CD8-positive, alpha-beta memory T cell (primary cell): ENCODE measurements around the gene MYO3B. TPM values are rescaled to one million over a fixed set of nuclear protein-coding genes. Genes with fewer than 3 reads are reported as not detected.

Experiments
- CTCF ChIA-PET: fragments of 350-600 bp; sonication (Branson Sonifier 250); formaldehyde crosslinking; loops from one replicate; lab custom pipeline; 2021; ENCODE audit warnings: antibody characterized with exemption; lab: Charles Lee
- POLR2A ChIA-PET: fragments of 350-600 bp; sonication (Branson Sonifier 250); formaldehyde crosslinking; loops from one replicate; lab custom pipeline; 2021; ENCODE audit warnings: antibody characterized with exemption; lab: Charles Lee
- DNase-seq, 5 donors: peaks; one replicate each; pipeline versions ENCODE4 v3.0.0 to v3.0.0-alpha.2; 2020 to 2022; ENCODE audit warnings: mixed read lengths in 1 of 5
- H3K27ac ChIP-seq: one replicate; pipeline ENCODE4 v1.7.0; 2013; ENCODE audit warnings: low read depth, mild to moderate bottlenecking, low read length, moderate library complexity
- H3K27me3 ChIP-seq: 2 replicates; pipeline ENCODE4 v1.7.0; 2013; ENCODE audit warnings: low read length, mild to moderate bottlenecking; ENCODE audit not compliant: insufficient read depth, poor library complexity, severe bottlenecking
- H3K36me3 ChIP-seq: 2 replicates; pipeline ENCODE4 v1.7.0; 2013; ENCODE audit warnings: mild to moderate bottlenecking, low read length, moderate library complexity; ENCODE audit not compliant: insufficient read depth
- H3K4me1 ChIP-seq: 2 replicates; pipeline ENCODE4 v1.7.0; 2013; ENCODE audit warnings: mild to moderate bottlenecking, low read length, moderate library complexity; ENCODE audit not compliant: insufficient read depth
- H3K4me3 ChIP-seq: 2 replicates; pipeline ENCODE4 v1.7.0; 2013; ENCODE audit warnings: mild to moderate bottlenecking, low read length
- H3K9me3 ChIP-seq: 2 replicates; pipeline ENCODE4 v1.7.0; 2013; ENCODE audit warnings: mild to moderate bottlenecking, low read length
- H3K27ac Mint-ChIP-seq, 8 donors: one replicate each; pipeline ENCODE4 v1.8.0; 2020 to 2021; ENCODE audit warnings: mixed read lengths in 8 of 8, mild to moderate bottlenecking in 6 of 8, inconsistent platforms in 3 of 8, moderate library complexity in 3 of 8
- H3K27me3 Mint-ChIP-seq, 2 donors: one replicate each; pipeline ENCODE4 v1.8.0; 2020 to 2021; ENCODE audit warnings: mixed read lengths in 2 of 2, mild to moderate bottlenecking in 1 of 2, moderate library complexity in 1 of 2
- H3K36me3 Mint-ChIP-seq, 3 donors: one replicate each; pipeline ENCODE4 v1.8.0; 2020 to 2021; ENCODE audit warnings: mixed read lengths in 3 of 3, inconsistent platforms in 1 of 3, mild to moderate bottlenecking in 1 of 3
- H3K4me1 Mint-ChIP-seq, 3 donors: one replicate each; pipeline ENCODE4 v1.8.0; 2020 to 2021; ENCODE audit warnings: mixed read lengths in 3 of 3, inconsistent platforms in 1 of 3, mild to moderate bottlenecking in 1 of 3
- H3K4me3 Mint-ChIP-seq, 7 donors: one replicate each; pipeline ENCODE4 v1.8.0; 2020 to 2021; ENCODE audit warnings: mixed read lengths in 7 of 7, mild to moderate bottlenecking in 6 of 7, moderate library complexity in 4 of 7, inconsistent platforms in 2 of 7
- H3K9me3 Mint-ChIP-seq, 5 donors: one replicate each; pipeline ENCODE4 v1.8.0; 2020 to 2022; ENCODE audit warnings: mixed read lengths in 5 of 5, mild to moderate bottlenecking in 3 of 5, moderate library complexity in 2 of 5, inconsistent platforms in 1 of 5
- polyA plus RNA-seq: library from polyadenylated mRNA; unstranded; fragments of 300-500 nt; fragmentation: Illumina TruSeq; gene quantifications from one replicate; pipeline ENCODE4 v1.2.3, GENCODE V29; 2021
- total RNA-seq, 2 experiments: library from RNA; stranded (reverse); gene quantifications; one replicate each; pipeline ENCODE4 v1.2.3, GENCODE V29; 2021

The MYO3B gene
- total and polyA plus RNA-seq, 3 experiments from 2014 or later = 0.08 to 0.33 (median 0.18) TPM

- no peaks in the 10 kb centered on the region for H3K27me3 ChIP-seq
- Mint-ChIP-seq H3K36me3 (no peaks in the 10 kb centered on the region), H3K27ac (no peak overlapping the region), H3K9me3 (peaks cover 0 to 8% (median 0%) of the 10 kb centered on the region in 5 donors), H3K4me3 (no peak overlapping the region), H3K4me1 (no peaks in the 10 kb centered on the region), H3K27me3 (peaks cover 7 to 24% of the 10 kb centered on the region in 2 donors)
- DNase-seq = no peak
- peaks cover 7% of the 10 kb centered on the region for H3K9me3 ChIP-seq
- H3K4me3 ChIP-seq = no peak overlapping the region
- no peak overlapping the region for H3K27ac ChIP-seq
- ChIA-PET POLR2A (no interaction called here), CTCF (no interaction called here)
- H3K4me1 ChIP-seq = no peaks in the 10 kb centered on the region
- no peaks in the 10 kb centered on the region for H3K36me3 ChIP-seq
Observed at GRCh38 chr2:170298861-170299429, 121.0 kb downstream of the MYO3B start.

- no peaks in the 10 kb centered on the region for H3K36me3 Mint-ChIP-seq
- CTCF ChIA-PET = no interaction called here
- H3K9me3 ChIP-seq = peaks cover 5% of the 10 kb centered on the region
- H3K27ac ChIP-seq = no peak overlapping the region
- no peak for DNase-seq
- H3K4me3 ChIP-seq = no peak overlapping the region
- peaks cover 4 to 18% of the 10 kb centered on the region in 2 donors for H3K27me3 Mint-ChIP-seq
- no peak overlapping the region for H3K4me3 Mint-ChIP-seq
- no peaks in the 10 kb centered on the region for H3K27me3 ChIP-seq
- peaks cover 0 to 4% (median 0%) of the 10 kb centered on the region in 5 donors for H3K9me3 Mint-ChIP-seq
- no peak overlapping the region for H3K27ac Mint-ChIP-seq
- no peaks in the 10 kb centered on the region for H3K4me1 ChIP-seq
- no peaks in the 10 kb centered on the region for H3K36me3 ChIP-seq
- H3K4me1 Mint-ChIP-seq = no peaks in the 10 kb centered on the region
- POLR2A ChIA-PET = no interaction called here
Observed at GRCh38 chr2:170300993-170301392, 123.0 kb downstream of the MYO3B start.

GRCh38 chr2:170301626-170302025 is 123.7 kb downstream of the MYO3B start:
- Histone ChIP-seq H3K4me1 (no peaks in the 10 kb centered on the region), H3K4me3 (no peak overlapping the region), H3K27me3 (no peaks in the 10 kb centered on the region), H3K9me3 (no peaks in the 10 kb centered on the region), H3K36me3 (no peaks in the 10 kb centered on the region), H3K27ac (no peak overlapping the region)
- Mint-ChIP-seq H3K27me3 (peaks cover 2 to 18% of the 10 kb centered on the region in 2 donors), H3K36me3 (no peaks in the 10 kb centered on the region), H3K4me3 (no peak overlapping the region), H3K9me3 (no peaks in the 10 kb centered on the region), H3K27ac (no peak overlapping the region), H3K4me1 (no peaks in the 10 kb centered on the region)
- CTCF ChIA-PET = no interaction called here
- POLR2A ChIA-PET = no interaction called here
- DNase-seq = no peak

GRCh38 chr2:170305711-170306110 is 127.8 kb downstream of the MYO3B start:
- ChIA-PET POLR2A (no interaction called here), CTCF (no interaction called here)
- no peaks in the 10 kb centered on the region for H3K36me3 Mint-ChIP-seq

GRCh38 chr2:170306293-170306873 is 128.4 kb downstream of the MYO3B start:
- H3K9me3 Mint-ChIP-seq = no peaks in the 10 kb centered on the region
- no peaks in the 10 kb centered on the region for H3K4me1 ChIP-seq
- no peaks in the 10 kb centered on the region for H3K9me3 ChIP-seq
- H3K36me3 ChIP-seq = no peaks in the 10 kb centered on the region
- no peak overlapping the region for H3K27ac ChIP-seq
- H3K36me3 Mint-ChIP-seq = no peaks in the 10 kb centered on the region
- no peaks in the 10 kb centered on the region for H3K4me1 Mint-ChIP-seq
- no peak overlapping the region for H3K4me3 ChIP-seq
- no peak overlapping the region for H3K4me3 Mint-ChIP-seq
- DNase-seq = no peak
- ChIA-PET POLR2A (no interaction called here), CTCF (no interaction called here)
- H3K27ac Mint-ChIP-seq = no peak overlapping the region
- H3K27me3 Mint-ChIP-seq = peaks cover 8 to 26% of the 10 kb centered on the region in 2 donors
- peaks cover 2% of the 10 kb centered on the region for H3K27me3 ChIP-seq

More at GRCh38 chr2:170305711-170306110, 127.8 kb downstream of the MYO3B start:
- Histone ChIP-seq H3K4me1 (no peaks in the 10 kb centered on the region), H3K9me3 (no peaks in the 10 kb centered on the region), H3K27me3 (peaks cover 2% of the 10 kb centered on the region), H3K27ac (no peak overlapping the region), H3K4me3 (no peak overlapping the region), H3K36me3 (no peaks in the 10 kb centered on the region)
- H3K27me3 Mint-ChIP-seq = peaks cover 8 to 22% of the 10 kb centered on the region in 2 donors
- no peaks in the 10 kb centered on the region for H3K9me3 Mint-ChIP-seq
- H3K4me3 Mint-ChIP-seq = no peak overlapping the region
- DNase-seq = no peak
- no peak overlapping the region for H3K27ac Mint-ChIP-seq
- H3K4me1 Mint-ChIP-seq = no peaks in the 10 kb centered on the region

GRCh38 chr2:170307052-170307451 is 129.1 kb downstream of the MYO3B start:
- Histone ChIP-seq H3K27ac (no peak overlapping the region), H3K4me1 (no peaks in the 10 kb centered on the region), H3K27me3 (peaks cover 2% of the 10 kb centered on the region), H3K36me3 (no peaks in the 10 kb centered on the region), H3K9me3 (no peaks in the 10 kb centered on the region), H3K4me3 (no peak overlapping the region)
- no peaks in the 10 kb centered on the region for H3K9me3 Mint-ChIP-seq
- H3K27me3 Mint-ChIP-seq = peaks cover 9 to 32% of the 10 kb centered on the region in 2 donors
- ChIA-PET POLR2A (no interaction called here), CTCF (no interaction called here)
- H3K4me3 Mint-ChIP-seq = no peak overlapping the region
- no peaks in the 10 kb centered on the region for H3K4me1 Mint-ChIP-seq
- no peak for DNase-seq
- H3K36me3 Mint-ChIP-seq = no peaks in the 10 kb centered on the region
- H3K27ac Mint-ChIP-seq = no peak overlapping the region

- Mint-ChIP-seq H3K4me1 (no peaks in the 10 kb centered on the region), H3K36me3 (no peaks in the 10 kb centered on the region), H3K27ac (no peak overlapping the region), H3K27me3 (peaks cover 9 to 39% of the 10 kb centered on the region in 2 donors), H3K9me3 (no peaks in the 10 kb centered on the region), H3K4me3 (no peak overlapping the region)
- no peak overlapping the region for H3K4me3 ChIP-seq
- DNase-seq = no peak
- no peaks in the 10 kb centered on the region for H3K36me3 ChIP-seq
- ChIA-PET POLR2A (no interaction called here), CTCF (no interaction called here)
- H3K27ac ChIP-seq = no peak overlapping the region
- H3K4me1 ChIP-seq = no peaks in the 10 kb centered on the region
- peaks cover 2% of the 10 kb centered on the region for H3K27me3 ChIP-seq
- H3K9me3 ChIP-seq = no peaks in the 10 kb centered on the region
Observed at GRCh38 chr2:170307555-170308351, 129.8 kb downstream of the MYO3B start.

GRCh38 chr2:170310876-170311502 is 133.0 kb downstream of the MYO3B start:
- Histone ChIP-seq H3K9me3 (no peaks in the 10 kb centered on the region), H3K4me3 (no peak overlapping the region), H3K27me3 (peaks cover 2% of the 10 kb centered on the region), H3K4me1 (no peaks in the 10 kb centered on the region), H3K27ac (no peak overlapping the region), H3K36me3 (no peaks in the 10 kb centered on the region)
- no peaks in the 10 kb centered on the region for H3K9me3 Mint-ChIP-seq
- H3K27me3 Mint-ChIP-seq = peaks cover 12 to 55% of the 10 kb centered on the region in 2 donors
- ChIA-PET CTCF (no interaction called here), POLR2A (no interaction called here)
- no peak overlapping the region for H3K4me3 Mint-ChIP-seq
- no peaks in the 10 kb centered on the region for H3K36me3 Mint-ChIP-seq
- no peaks in the 10 kb centered on the region for H3K4me1 Mint-ChIP-seq
- no peak overlapping the region for H3K27ac Mint-ChIP-seq
- no peak for DNase-seq
